Iris pigment epithelial cell (primary cell): Measurements from ENCODE around the gene RANGRF.
"Not testable (repeated sequence)": the region's sequence is repeated elsewhere in the genome, so short reads cannot be mapped to it uniquely, and the experiment has no call there.

Source experiments
- DNase-seq: peaks from one replicate; pipeline ENCODE4 v3.0.0-alpha.2; 2011; ENCODE audit warnings: low read depth

The RANGRF gene, protein sequence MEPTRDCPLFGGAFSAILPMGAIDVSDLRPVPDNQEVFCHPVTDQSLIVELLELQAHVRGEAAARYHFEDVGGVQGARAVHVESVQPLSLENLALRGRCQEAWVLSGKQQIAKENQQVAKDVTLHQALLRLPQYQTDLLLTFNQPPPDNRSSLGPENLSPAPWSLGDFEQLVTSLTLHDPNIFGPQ

DNA sequence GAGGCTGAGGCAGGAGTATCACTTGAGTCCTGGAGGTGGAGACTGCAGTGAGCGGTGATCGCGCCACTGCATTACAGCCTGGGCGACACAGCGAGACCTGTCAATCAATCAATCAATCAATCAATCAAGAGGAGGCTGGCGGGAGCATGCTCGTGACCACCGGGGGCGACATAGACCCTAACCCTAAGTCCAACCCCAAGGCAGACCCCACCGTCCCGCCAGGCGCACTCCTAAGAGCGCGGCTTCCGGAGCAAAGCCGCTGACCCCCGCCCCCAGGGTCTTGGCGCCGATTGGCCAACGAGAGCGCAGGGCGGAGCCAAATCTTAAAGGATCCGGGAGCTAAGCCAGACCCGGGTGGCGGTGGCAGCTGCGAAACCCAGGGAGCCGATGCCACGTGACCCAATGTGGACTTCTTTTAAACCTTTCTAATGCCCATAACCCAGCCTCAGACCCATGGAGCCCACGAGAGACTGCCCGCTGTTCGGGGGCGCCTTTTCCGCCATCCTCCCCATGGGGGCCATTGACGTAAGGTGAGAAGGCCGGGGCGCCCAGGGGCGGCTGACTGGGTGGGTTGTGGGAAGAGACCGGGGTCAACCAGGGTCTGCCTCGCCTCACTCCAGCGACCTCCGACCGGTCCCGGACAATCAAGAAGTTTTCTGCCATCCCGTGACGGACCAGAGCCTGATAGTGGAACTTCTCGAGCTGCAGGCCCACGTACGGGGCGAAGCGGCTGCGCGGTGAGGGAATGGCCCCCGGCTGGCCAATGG lies at the start of gene RANGRF:
RANGRF (plus strand) TSS at position 335 of the 767 bp plus-strand sequence; CDS start at position 454, 119 bp downstream.
- DNase-seq = peak; percentile 77

DNA sequence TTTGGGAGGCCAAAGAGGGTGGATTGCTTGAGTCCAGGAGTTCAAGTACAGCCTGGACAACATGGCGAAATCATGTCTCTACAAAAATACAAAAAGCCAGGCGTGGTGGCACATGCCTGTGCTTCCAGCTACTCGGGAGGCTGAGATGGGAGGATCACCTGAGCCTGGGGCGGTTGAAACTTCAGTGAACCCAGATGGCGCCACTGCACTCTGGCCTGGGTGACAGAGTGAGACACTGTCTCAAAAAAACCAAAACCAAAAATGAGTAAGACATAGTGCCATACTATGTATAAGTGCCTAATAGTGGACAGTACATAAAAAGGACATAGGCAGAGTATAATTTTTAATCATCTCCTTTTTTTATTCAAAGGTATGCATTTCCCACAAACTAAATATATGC lies 44.6 kb upstream of the RANGRF start:
- DNase-seq = no peak

DNA sequence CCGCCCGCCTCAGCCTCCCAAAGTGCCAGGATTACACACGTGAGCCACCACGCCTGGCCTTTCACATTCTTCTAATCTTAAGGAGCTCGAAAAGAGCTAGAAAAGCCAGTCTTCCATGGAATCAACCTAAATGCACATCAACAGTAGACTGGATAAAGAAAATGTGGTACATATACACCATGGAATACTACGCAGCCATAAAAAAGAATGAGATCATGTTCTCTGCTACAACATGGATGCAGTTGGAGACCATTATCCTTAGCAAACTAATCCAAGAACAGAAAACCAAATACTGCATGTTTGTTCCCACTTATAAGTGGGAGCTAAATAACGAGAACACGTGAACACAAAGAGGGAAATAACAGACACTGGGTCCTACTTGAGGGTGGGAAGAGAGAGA lies 43.7 kb upstream of the RANGRF start:
- no peak for DNase-seq

DNA sequence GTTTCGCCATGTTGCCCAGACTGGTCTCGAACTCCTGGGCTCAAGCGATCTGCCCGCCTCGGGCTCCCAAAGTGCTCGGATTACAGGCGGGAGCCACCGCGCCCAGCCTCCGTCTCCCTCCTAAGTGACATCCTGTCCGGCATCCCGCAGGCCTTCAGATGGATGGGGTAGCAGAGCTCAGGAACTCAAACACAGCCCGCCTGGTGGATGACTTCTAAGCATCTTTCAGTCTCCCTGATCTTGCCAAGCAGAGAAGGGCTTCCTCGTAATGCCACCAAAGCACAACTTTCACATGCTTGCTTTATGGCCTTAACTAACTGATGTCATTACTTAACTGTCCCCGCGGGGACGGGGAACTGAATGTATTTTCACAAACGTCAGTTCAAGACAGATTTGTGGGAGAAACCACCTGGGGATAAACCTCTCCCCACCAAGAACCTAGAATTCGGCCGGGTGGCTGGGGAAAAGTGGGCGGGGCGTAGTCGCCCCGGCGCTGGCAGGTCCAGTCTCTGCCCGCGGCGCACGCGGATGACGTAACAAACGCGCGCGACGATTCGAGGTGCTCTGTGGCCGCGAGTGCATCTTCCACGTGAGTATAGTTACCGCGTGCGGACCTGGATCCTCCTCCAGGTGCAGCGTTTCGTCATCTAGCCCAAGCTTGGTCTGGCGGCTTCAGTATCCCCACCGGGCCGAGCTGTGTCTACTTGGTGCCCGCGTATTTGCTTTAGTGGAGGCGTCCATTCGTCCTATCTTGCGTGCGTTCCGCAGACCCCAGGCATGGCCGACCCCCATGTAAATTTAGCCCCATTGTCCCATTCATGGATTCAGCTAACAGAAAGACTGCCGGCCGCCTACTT lies 39.5 kb upstream of the RANGRF start, which contains the start of gene PFAS:
PFAS (plus strand) TSS at position 539 of the 857 bp plus-strand sequence. CDS start 4,649 bp downstream, outside the sequence.
- peak; percentile 93 for DNase-seq

DNA sequence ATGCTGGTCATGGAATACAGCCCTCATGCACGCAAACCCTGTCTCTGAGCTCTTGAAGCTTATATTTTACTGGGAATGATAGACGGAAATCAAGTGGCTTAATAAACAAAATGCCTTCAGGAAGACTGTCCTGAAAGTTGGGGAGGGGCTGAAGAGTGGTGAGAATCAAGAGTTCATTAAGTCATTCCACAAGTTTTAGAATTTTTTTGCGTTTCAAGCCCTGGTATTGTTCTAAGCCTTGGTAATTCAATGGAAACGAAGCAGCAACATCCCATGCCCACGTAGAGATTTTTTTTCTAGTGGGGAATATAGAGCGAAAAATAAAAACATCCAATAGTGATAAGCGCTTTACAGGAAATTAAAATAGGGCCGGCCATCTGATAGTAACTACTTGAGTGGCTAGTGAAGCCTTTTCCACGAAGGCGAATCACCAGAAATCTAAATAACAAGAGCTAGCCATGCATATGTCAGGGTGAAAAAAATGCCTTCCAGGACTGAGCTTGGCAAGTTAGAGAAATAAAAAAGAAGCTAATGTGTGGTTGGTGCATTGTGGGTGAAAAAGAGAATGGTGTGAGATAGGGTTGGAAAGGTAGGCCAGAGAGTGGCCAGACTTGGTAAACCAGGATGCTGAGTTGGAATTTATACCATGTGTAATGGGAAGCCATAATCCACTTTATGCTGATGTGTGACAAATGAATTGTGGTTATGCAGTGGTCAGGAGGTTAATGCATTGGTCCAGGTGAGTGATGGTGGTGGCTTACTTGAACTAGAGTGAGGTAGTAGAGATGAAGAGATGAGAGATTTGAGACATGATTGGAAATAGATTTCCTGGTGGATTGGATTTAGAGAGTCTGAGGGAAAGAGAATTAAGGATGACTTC lies 38.6 kb upstream of the RANGRF start:
- no peak for DNase-seq

DNA sequence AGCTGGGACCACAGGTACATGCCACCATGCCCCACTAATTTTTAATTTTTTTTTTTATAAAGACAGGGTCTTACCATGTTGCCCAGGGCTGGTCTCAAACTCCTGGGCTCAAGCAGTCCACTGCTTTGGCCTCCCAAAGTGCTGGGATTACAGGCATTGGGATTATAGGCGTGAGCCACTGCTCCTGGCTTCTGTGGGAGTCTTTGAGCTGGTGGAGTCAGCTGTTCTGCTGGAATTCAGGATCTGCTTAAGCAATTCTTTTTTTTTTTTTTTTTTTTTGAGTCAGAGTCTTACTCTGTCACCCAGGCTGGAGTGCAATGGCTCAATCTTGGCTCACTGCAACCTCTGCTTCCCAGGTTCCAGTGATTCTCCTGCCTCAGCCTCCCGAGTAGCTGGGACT lies 37.1 kb upstream of the RANGRF start:
- not testable (repeated sequence) for DNase-seq

DNA sequence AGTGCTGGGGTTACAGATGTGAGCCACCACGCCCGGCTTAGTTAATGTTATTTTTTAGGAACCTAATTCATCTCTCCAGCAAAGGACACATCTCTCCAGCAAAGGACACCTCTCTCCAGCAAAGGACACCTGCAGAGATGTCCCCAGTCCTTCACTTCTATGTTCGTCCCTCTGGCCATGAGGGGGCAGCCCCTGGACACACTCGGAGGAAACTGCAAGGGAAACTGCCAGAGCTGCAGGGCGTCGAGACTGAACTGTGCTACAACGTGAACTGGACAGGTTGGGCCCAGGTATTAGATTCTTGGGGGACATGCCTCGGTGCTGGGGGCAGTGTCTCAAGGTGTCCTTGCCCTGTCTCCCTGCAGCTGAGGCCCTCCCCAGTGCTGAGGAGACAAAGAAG lies 34.7 kb upstream of the RANGRF start:
- DNase-seq = peak; percentile 39

DNA sequence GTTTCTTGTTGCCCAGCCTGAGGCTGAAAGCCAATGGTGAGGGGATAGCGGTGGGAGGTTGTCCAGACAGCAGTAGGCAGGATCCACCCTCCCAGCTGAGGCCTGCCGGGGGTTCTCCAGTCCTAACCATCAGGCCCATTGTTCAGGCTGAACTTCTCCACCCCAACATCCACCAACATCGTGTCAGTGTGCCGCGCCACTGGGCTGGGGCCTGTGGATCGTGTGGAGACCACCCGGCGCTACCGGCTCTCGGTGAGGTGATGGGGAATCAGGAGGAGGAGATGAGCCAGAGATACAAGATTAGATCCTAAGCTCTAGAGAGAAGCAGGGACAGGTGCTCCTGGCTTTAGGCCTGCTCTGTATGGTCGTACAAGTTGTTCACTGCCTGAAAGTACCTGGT lies 33.6 kb upstream of the RANGRF start:
- no peak for DNase-seq

DNA sequence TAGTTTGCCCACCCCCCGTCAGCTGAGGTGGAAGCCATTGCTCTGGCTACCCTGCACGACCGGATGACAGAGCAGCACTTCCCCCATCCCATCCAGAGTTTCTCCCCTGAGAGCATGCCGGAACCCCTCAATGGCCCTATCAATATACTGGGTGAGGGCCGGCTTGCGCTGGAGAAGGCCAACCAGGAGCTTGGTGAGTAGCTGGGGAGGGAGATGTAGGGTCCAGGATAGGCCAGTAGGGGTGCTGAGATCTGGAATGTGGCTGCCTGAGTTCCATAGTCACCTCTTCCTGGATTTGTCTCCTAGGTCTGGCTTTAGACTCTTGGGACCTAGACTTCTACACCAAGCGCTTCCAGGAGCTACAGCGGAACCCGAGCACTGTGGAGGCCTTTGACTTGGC lies 33.0 kb upstream of the RANGRF start:
- DNase-seq = peak; percentile 8

DNA sequence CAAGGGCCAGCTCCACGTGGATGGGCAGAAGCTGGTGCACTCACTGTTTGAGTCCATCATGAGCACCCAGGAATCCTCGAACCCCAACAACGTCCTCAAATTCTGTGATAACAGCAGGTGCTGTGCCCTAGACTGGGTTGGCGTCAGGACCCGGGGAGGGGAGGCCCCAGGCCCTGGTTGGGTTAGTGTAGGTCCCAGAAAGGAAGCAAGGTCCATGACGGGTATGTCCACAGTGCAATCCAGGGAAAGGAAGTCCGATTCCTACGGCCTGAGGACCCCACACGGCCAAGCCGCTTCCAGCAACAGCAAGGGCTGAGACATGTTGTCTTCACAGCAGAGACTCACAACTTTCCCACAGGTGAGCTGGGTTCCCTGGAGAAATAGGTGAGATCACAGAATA lies 32.2 kb upstream of the RANGRF start:
- DNase-seq = no peak

DNA sequence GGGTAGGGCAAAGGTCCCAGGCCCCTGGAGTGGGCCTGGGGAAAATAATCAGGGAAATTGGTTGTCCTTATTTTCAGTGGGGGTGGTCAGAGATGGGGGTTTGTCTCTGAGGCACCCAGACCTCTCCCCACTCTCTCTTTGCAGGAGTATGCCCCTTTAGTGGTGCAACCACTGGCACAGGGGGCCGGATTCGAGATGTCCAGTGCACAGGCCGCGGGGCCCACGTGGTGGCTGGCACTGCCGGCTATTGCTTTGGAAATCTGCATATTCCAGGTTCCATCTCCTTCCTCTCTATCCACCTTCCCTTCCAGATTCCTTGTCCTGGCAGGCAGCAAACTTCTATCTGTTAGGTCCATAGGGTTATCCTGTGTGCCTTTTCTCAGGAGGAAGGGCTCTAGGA lies 31.8 kb upstream of the RANGRF start:
- DNase-seq = no peak

DNA sequence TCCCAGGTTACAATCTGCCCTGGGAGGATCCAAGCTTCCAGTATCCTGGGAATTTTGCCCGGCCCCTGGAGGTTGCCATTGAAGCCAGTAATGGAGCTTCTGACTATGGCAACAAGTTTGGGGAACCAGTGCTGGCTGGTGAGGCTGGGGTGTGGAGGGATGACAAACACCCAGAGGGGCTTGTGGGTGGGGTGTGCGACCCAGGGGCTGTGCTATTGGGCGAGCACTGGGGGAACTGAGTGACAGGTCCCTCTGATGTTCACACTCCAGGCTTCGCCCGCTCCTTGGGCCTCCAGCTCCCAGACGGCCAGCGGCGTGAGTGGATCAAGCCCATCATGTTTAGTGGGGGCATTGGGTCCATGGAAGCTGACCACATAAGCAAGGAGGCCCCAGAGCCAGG lies 30.7 kb upstream of the RANGRF start:
- DNase-seq = no peak

DNA sequence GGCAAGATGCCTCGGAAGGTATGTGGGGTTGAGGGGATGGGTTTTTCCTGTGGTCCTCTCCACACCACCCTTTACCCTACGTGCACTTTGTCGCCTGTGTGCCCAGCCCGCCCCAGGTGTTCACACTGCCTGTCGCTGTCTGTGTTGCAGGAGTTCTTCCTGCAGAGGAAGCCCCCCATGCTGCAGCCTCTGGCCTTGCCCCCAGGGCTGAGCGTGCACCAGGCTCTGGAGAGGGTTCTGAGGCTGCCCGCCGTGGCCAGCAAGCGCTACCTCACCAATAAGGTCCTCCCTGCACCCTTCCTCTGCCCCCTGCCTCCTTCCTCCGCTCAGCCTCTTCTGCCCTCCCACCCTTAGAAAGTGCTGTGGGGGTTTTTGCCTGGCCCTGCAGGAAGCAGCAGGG lies 24.1 kb upstream of the RANGRF start:
- no peak for DNase-seq

DNA sequence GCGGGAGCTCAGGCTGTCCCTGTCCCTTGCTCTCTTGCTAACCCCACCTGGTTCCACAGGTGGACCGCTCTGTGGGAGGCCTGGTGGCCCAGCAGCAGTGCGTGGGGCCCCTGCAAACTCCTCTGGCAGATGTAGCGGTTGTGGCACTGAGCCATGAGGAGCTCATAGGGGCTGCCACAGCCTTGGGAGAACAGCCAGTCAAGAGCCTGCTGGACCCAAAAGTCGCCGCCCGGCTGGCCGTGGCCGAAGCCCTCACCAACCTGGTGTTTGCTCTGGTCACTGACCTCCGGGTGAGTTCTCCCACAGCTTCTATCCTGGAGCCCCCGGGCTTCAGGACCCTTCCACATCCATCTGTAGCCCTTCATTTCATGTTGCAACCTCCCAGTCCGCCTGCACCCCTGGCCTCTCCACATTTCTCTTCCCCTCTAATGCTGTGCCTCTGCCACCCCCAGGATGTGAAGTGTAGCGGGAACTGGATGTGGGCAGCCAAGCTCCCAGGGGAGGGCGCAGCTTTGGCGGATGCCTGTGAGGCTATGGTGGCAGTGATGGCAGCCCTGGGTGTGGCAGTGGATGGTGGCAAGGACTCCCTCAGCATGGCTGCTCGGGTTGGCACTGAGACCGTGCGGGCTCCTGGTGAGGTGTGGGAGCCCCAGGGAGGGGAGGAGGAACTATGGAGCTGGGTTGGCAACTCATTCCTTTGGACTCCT lies 23.5 kb upstream of the RANGRF start:
- no peak for DNase-seq

DNA sequence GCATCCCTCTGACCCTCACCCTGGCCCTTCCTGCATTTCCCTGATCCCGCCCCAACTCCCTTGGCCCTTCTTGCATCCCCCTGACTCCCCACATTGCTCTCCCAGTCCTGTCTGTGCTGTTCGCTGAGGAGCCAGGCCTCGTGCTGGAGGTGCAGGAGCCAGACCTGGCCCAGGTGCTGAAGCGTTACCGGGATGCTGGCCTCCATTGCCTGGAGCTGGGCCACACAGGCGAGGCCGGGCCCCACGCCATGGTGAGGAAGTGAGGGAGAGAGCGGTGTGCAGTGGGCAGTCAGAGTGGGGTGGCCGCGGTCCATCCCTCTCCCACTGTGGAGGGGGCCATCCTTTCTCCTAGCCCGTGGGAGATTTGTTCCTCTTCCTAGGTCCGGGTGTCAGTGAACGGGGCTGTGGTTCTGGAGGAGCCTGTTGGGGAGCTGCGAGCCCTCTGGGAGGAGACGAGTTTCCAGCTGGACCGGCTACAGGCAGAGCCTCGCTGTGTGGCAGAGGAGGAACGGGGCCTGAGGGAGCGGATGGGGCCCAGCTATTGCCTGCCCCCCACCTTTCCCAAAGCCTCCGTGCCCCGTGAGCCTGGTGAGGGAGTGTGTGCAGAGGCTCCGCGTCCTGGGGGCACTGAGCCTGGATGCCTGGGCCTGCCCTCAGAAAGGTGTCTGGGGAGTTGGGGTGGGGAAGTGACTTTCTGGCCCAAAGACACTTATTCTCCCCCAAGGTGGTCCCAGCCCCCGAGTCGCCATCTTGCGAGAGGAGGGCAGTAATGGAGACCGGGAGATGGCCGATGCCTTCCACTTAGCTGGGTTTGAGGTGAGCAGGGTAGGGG lies 21.6 kb upstream of the RANGRF start:
- DNase-seq = no peak

DNA sequence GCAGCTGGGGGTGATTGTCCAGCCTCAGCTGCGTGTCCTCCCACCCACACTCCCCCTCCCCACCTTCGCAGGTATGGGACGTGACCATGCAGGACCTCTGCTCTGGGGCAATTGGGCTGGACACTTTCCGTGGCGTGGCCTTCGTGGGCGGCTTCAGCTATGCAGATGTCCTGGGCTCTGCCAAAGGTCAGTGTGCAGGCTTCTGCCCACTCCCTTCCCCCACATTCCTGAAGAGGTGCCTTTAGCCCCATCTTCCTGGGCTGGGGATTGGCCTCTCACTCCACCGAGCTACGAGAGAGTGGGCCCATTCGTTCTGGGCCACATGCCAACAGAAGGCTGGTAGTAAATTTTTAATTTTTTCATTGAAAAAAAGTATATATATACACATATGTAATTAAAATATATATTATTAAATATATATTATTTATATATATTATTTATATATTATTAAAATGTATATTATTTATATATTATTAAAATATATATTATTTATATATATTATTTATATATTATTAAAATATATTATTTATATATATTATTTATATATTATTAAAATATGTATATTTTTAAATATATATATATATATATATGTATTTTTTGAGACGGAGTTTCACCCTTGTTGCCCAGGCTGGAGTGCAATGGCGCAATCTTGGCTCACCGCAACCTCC lies 20.9 kb upstream of the RANGRF start:
- DNase-seq = no peak

DNA sequence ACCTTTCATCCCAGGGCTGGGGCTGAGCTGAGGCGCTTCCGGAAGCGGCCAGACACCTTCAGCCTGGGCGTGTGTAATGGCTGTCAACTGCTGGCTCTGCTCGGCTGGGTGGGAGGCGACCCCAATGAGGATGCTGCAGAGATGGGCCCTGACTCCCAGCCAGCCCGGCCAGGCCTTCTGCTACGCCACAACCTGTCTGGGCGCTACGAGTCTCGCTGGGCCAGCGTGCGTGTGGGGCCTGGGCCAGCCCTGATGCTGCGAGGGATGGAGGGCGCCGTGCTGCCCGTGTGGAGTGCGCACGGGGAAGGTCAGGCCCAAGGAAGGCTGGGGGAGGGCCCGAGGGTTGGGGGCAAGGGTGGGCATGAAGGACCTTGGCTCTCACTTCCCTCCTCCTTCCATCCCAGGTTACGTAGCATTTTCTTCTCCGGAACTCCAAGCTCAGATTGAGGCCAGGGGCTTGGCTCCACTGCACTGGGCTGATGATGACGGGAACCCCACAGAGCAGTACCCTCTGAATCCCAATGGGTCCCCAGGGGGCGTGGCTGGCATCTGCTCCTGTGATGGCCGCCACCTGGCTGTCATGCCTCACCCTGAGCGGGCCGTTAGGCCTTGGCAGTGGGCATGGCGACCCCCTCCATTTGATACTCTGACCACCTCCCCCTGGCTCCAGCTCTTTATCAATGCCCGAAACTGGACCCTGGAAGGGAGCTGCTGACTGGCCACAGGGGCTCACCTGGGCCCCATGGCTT lies 19.7 kb upstream of the RANGRF start:
- no peak for DNase-seq

DNA sequence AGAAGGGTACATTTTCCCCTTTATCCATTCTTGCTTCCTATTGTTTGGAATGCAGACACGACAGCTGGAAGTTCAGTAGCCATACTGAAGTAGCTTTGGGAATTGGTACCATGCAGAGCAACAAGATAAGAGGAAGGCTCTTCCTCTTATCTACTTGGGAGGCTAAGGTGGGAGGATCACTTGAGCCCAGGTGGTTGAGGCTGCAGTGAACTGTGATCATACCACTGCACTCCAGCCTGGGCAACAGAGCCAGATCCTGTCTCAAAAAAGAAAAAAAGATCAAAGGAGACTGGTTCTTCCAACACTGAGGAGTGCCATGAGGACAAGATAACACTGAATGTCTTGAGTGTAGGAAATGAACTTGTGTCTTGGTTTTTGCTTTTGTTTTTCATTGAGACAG lies 16.0 kb upstream of the RANGRF start:
- DNase-seq = no peak

DNA sequence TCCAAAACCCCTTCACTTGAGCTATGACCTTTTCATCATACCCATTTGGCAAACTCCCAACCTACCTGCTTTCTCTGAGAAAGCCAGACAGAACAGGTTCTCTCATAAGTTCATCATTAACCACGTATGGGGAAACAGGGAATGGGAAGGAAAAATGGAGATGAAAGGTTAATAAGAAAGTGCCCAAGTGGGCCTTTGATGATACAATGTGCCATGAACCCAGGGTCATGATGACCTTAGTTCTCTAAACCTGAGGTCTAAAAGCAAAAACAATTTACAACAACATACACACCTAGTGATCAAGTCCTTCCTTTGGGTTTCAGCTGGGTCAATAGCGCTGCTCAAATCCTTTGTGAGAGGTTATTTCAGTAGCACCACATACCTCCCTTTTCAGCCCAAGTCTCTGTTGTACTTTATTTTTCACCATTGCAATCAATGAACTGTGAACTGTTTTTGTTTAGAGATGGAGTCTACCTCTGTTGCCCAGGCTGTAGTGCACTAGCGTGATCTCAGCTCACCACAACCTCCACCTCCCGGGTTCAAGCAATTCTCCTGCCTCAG lies 14.5 kb upstream of the RANGRF start:
- DNase-seq = no peak
